ENCODE results near the gene TXNDC5.

TXNDC5 gene

GRCh38 chr6:7918403-7918802 is 7.8 kb upstream of the TXNDC5 start:
- Histone ChIP-seq H3K36me3 (ENCODE audit: insufficient read depth, low read length) (no peaks in the 10 kb centered on the region), H3K4me3 (ENCODE audit: low read depth, low read length, poor library complexity, severe bottlenecking) (no peak overlapping the region), H3K27me3 (ENCODE audit: insufficient read depth, low read length) (peaks cover 6% of the 10 kb centered on the region; the same call in 1 of the 2 replicates), H2AFZ (ENCODE audit: low read length) (no peak overlapping the region), H3K27ac (ENCODE audit: low read depth, low read length, poor library complexity, severe bottlenecking) (no peak overlapping the region), H3K4me1 (ENCODE audit: insufficient read depth, low read length, severe bottlenecking) (peaks cover 8% of the 10 kb centered on the region), H3K9ac (ENCODE audit: low read length) (no peak overlapping the region), H3K9me3 (ENCODE audit: low read length) (no peaks in the 10 kb centered on the region), H3K79me2 (ENCODE audit: insufficient read depth, low read length) (no peaks in the 10 kb centered on the region), H4K20me1 (ENCODE audit: insufficient read depth, low read length) (no peaks in the 10 kb centered on the region), H3F3A (ENCODE audit: insufficient read depth, low read length) (no peaks in the 10 kb centered on the region), H3K9me2 (ENCODE audit: low read depth, low read length) (no peaks in the 10 kb centered on the region), H3K4me2 (ENCODE audit: low read length) (no peak overlapping the region)
- TF ChIP-seq, protein P1, sequence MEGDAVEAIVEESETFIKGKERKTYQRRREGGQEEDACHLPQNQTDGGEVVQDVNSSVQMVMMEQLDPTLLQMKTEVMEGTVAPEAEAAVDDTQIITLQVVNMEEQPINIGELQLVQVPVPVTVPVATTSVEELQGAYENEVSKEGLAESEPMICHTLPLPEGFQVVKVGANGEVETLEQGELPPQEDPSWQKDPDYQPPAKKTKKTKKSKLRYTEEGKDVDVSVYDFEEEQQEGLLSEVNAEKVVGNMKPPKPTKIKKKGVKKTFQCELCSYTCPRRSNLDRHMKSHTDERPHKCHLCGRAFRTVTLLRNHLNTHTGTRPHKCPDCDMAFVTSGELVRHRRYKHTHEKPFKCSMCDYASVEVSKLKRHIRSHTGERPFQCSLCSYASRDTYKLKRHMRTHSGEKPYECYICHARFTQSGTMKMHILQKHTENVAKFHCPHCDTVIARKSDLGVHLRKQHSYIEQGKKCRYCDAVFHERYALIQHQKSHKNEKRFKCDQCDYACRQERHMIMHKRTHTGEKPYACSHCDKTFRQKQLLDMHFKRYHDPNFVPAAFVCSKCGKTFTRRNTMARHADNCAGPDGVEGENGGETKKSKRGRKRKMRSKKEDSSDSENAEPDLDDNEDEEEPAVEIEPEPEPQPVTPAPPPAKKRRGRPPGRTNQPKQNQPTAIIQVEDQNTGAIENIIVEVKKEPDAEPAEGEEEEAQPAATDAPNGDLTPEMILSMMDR (IDR thresholded peaks at IDR 0.05; ENCODE audit: low read length): no peak
- no peak for TF ChIP-seq EZH2 (IDR thresholded peaks at IDR 0.05; ENCODE audit: borderline replicate concordance, low read length)

DNA sequence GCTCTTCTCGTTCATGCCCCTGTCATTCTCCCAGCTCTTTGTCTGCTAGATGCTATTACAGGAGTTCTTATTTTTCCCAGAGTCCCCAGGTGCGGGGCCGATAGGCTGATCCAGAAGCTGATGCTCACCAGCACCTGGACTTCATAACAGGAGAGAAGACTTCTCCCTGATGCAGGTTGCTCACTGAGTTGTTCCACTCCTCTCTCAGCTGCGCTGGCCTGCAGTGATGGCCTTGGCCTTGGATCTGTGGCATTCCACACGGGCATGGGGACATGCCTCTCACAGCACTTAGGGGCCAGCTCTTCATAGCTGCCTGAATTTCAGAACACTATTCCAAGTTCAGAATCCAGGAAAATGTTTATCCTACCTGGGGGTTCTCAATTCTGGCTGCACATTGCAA is 7.1 kb upstream of the TXNDC5 start:
- Histone ChIP-seq H3K9me2 (ENCODE audit: low read depth, low read length) (no peaks in the 10 kb centered on the region), H3K79me2 (ENCODE audit: insufficient read depth, low read length) (no peaks in the 10 kb centered on the region), H3K9me3 (ENCODE audit: low read length) (no peaks in the 10 kb centered on the region), H2AFZ (ENCODE audit: low read length) (no peak overlapping the region), H3K4me3 (ENCODE audit: low read depth, low read length, poor library complexity, severe bottlenecking) (no peak overlapping the region), H3K36me3 (ENCODE audit: insufficient read depth, low read length) (no peaks in the 10 kb centered on the region), H3F3A (ENCODE audit: insufficient read depth, low read length) (no peaks in the 10 kb centered on the region), H4K20me1 (ENCODE audit: insufficient read depth, low read length) (no peaks in the 10 kb centered on the region), H3K27ac (ENCODE audit: low read depth, low read length, poor library complexity, severe bottlenecking) (no peak overlapping the region), H3K4me1 (ENCODE audit: insufficient read depth, low read length, severe bottlenecking) (peaks cover 8% of the 10 kb centered on the region), H3K27me3 (ENCODE audit: insufficient read depth, low read length) (peaks cover 6% of the 10 kb centered on the region; the same call in 1 of the 2 replicates), H3K9ac (ENCODE audit: low read length) (no peak overlapping the region), H3K4me2 (ENCODE audit: low read length) (no peak overlapping the region)
- TF ChIP-seq, protein P1 (IDR thresholded peaks at IDR 0.05; ENCODE audit: low read length): no peak
- TF ChIP-seq EZH2 (IDR thresholded peaks at IDR 0.05; ENCODE audit: borderline replicate concordance, low read length): no peak

DNA sequence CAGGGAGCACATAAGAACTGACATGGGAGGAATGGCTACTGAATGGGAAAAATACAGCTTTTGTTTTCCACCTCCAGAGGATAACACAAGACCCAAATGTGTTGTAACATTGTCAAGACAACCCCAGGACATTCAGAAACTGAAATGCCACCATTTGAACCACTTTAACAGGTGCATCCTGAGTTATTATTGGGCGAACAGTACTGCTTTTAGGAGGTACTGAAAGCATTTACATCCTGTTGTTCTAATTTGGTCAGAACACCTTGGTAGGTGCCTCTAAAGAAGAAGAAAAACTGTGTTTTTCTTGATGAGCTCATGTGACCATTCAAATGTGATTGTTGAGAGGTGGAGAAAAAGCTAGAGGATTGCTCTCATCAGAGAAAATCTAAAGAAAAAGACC is 6.4 kb upstream of the TXNDC5 start:
- H3K27ac ChIP-seq (ENCODE audit: low read depth, low read length, poor library complexity, severe bottlenecking): no peak overlapping the region
- H3K4me3 ChIP-seq (ENCODE audit: low read depth, low read length, poor library complexity, severe bottlenecking): no peak overlapping the region
- no peaks in the 10 kb centered on the region for H3K36me3 ChIP-seq (ENCODE audit: insufficient read depth, low read length)
- TF ChIP-seq, protein P1 (IDR thresholded peaks at IDR 0.05; ENCODE audit: low read length): no peak
- no peak for TF ChIP-seq EZH2 (IDR thresholded peaks at IDR 0.05; ENCODE audit: borderline replicate concordance, low read length)
- H3K9me2 ChIP-seq (ENCODE audit: low read depth, low read length): no peaks in the 10 kb centered on the region
- H3K9me3 ChIP-seq (ENCODE audit: low read length): no peaks in the 10 kb centered on the region
- H3K27me3 ChIP-seq (ENCODE audit: insufficient read depth, low read length): peaks cover 6% of the 10 kb centered on the region; the same call in 1 of the 2 replicates
- no peaks in the 10 kb centered on the region for H4K20me1 ChIP-seq (ENCODE audit: insufficient read depth, low read length)
- H2AFZ ChIP-seq (ENCODE audit: low read length): no peak overlapping the region
- H3F3A ChIP-seq (ENCODE audit: insufficient read depth, low read length): no peaks in the 10 kb centered on the region
- H3K9ac ChIP-seq (ENCODE audit: low read length): no peak overlapping the region
- H3K4me1 ChIP-seq (ENCODE audit: insufficient read depth, low read length, severe bottlenecking): peaks cover 8% of the 10 kb centered on the region
- H3K79me2 ChIP-seq (ENCODE audit: insufficient read depth, low read length): no peaks in the 10 kb centered on the region
- H3K4me2 ChIP-seq (ENCODE audit: low read length): no peak overlapping the region

Data from OCI-LY1 (cell line).